CD4-positive, alpha-beta T cell treated with Interleukin-15 for 1 hour (primary cell): ENCODE measurements around the gene ADAMTS2.

Experiments
- DNase-seq: peaks from one replicate; pipeline ENCODE4 v3.0.0-alpha.2; 2020

Gene ADAMTS2

GRCh38 chr5:179135006-179135405, 210.3 kb downstream of the ADAMTS2 start:
- no peak for DNase-seq

- no peak for DNase-seq
Measured at GRCh38 chr5:179134511-179134910, 210.8 kb downstream of the ADAMTS2 start.

GRCh38 chr5:179132586-179133355, 212.5 kb downstream of the ADAMTS2 start:
- DNase-seq, result no peak

GRCh38 chr5:179131886-179132585, 213.2 kb downstream of the ADAMTS2 start:
- DNase-seq, result no peak

- no peak for DNase-seq
Measured at GRCh38 chr5:179131321-179131835, 213.9 kb downstream of the ADAMTS2 start.

GRCh38 chr5:179130101-179130681, 215.1 kb downstream of the ADAMTS2 start:
- no peak for DNase-seq

GRCh38 chr5:179129607-179130071, 215.6 kb downstream of the ADAMTS2 start:
- no peak for DNase-seq

GRCh38 chr5:179128976-179129375, 216.3 kb downstream of the ADAMTS2 start:
- DNase-seq, result no peak

- DNase-seq, result no peak
Measured at GRCh38 chr5:179128041-179128365, 217.3 kb downstream of the ADAMTS2 start.

- no peak for DNase-seq
Measured at GRCh38 chr5:179127136-179128040, 217.9 kb downstream of the ADAMTS2 start.

- no peak for DNase-seq
Measured at GRCh38 chr5:179126506-179126991, 218.7 kb downstream of the ADAMTS2 start.

- DNase-seq, result no peak
Measured at GRCh38 chr5:179125789-179126505, 219.3 kb downstream of the ADAMTS2 start.

- DNase-seq, result no peak
Measured at GRCh38 chr5:179124853-179125788, 220.1 kb downstream of the ADAMTS2 start.

- no peak for DNase-seq
Measured at GRCh38 chr5:179124273-179124852, 220.9 kb downstream of the ADAMTS2 start.

- DNase-seq, result no peak
Measured at GRCh38 chr5:179123491-179124272, 221.6 kb downstream of the ADAMTS2 start.

GRCh38 chr5:179123109-179123426, 222.2 kb downstream of the ADAMTS2 start:
- no peak for DNase-seq

- no peak for DNase-seq
Measured at GRCh38 chr5:179122411-179123108, 222.7 kb downstream of the ADAMTS2 start.

GRCh38 chr5:179121667-179122111, 223.6 kb downstream of the ADAMTS2 start:
- DNase-seq, result no peak
